Sigmoid colon (tissue), 7 donors: Measurements from ENCODE around the gene ATP2B2. TPM values are rescaled to one million over a fixed set of nuclear protein-coding genes. Genes with fewer than 3 reads are reported as not detected.

Source experiments
- DNase-seq: peaks from one replicate; pipeline ENCODE4 v3.0.0-alpha.2; 2019
- H3K27ac ChIP-seq, 4 donors: fragments of 200-600 bp; sonication (generic); one replicate each; pipeline ENCODE4 v1.5.1; 2016 to 2019; ENCODE audit warnings: mild to moderate bottlenecking in 1 of 4
- H3K27me3 ChIP-seq, 3 donors: fragments of 200-600 bp; sonication (generic); one replicate each; pipeline ENCODE4 v1.5.1; 2019; ENCODE audit warnings: mild to moderate bottlenecking in 1 of 3
- H3K36me3 ChIP-seq, 4 donors: fragments of 200-600 bp; sonication (generic); one replicate each; pipeline ENCODE4 v1.5.1; 2016 to 2019
- H3K4me1 ChIP-seq, 4 donors: fragments of 200-600 bp; sonication (generic); one replicate each; pipeline ENCODE4 v1.5.1; 2017 to 2019
- H3K4me3 ChIP-seq, 4 donors: fragments of 200-600 bp; sonication (generic); one replicate each; pipeline ENCODE4 v1.5.1; 2017 to 2019; ENCODE audit warnings: mild to moderate bottlenecking in 2 of 4, moderate library complexity in 1 of 4
- H3K9me3 ChIP-seq, 4 donors: fragments of 200-600 bp in 3 of 4; sonication (generic) in 3 of 4; one replicate each; pipeline versions ENCODE4 v1.5.1 to v1.6.1; 2013 to 2019
- EP300 ChIP-seq, 4 donors: sonication (generic); formaldehyde crosslinking; IDR thresholded peaks; one replicate each; pipeline ENCODE4 v1.6.1; 2017; ENCODE audit warnings: antibody characterized with exemption in 4 of 4
- POLR2A ChIP-seq, 2 donors: fragments of 450-650 bp; IDR thresholded peaks; one replicate each; pipeline ENCODE4 v1.6.1; 2016; ENCODE audit warnings: antibody characterized with exemption in 2 of 2, mild to moderate bottlenecking in 2 of 2, moderate library complexity in 2 of 2
- POLR2AphosphoS5 ChIP-seq, 4 donors: sonication (generic); formaldehyde crosslinking; IDR thresholded peaks; one replicate each; pipeline ENCODE4 v1.6.1; 2017; ENCODE audit warnings: antibody characterized with exemption in 4 of 4
- WGBS, 2 donors: extraction: QIAGEN DNeasy Blood & Tissue Kit; methylation state at CpG; one replicate each; pipeline ENCODE4 v1.1.7; 2013; 5-methylcytosine and 5-hydroxymethylcytosine counted together
- intact Hi-C: fragments of 100-400 bp; cut with DNase I; formaldehyde crosslinking; loops from one replicate; pipeline ENCODE4 v1.15.1; 2023
- polyA plus RNA-seq, 3 donors: library from polyadenylated mRNA; stranded (reverse); fragments of 200-250 nt; gene quantifications; one replicate each; pipeline ENCODE4 v1.2.3, GENCODE V29; 2013
- total RNA-seq, 4 donors: library from RNA; depleted of rRNA; stranded (reverse); fragments of >200 nt; gene quantifications; one replicate each; pipeline ENCODE4 v1.1.0, GENCODE V29; 2016
- TF ChIP-seq, protein P1 (sequence below), 4 experiments: fragments of 450-650 bp in 3 of 4; fragments of 200-600 bp in 1 of 4; IDR thresholded peaks; one replicate each; pipeline ENCODE4 v1.5.1; 2016 to 2019; ENCODE audit warnings: antibody characterized with exemption in 4 of 4, mild to moderate bottlenecking in 3 of 4, moderate library complexity in 2 of 4
- donor health status: healthy with polysubstance abuse.
- donor health status: Bipolar disorder and iron deficiency.
- donor health status: healthy.

The ATP2B2 gene
- total and polyA plus RNA-seq, 7 donors = under 0.01 to 0.83 (median 0.23) TPM; not detected in 3

DNA sequence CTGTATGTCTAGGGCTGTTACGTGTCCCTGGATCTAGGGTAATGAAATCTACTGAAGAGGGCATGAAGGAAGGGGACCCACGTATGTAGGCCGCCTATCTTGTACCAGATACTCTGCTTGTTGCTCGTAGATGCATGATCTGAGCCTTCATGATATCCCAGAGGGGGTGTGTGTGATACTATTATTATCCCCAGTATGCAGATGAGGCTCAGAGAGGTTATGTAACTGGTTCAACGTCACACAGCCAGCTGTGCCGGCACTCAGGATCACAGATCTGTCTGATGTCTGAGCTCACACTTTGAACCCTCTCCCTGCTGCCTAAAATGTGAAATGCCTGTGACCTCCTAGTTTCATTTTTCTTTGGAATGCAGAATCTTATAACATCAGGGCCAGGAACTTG is 148.3 kb downstream of the ATP2B2 start:
- intact Hi-C loops = no loop called here
- WGBS, 2 donors = 82 to 88% methylated on average over 6 of the region's 6 CpGs
- Histone ChIP-seq H3K4me3 (no peak overlapping the region), H3K27me3 (peaks cover 0 to 5% (median 0%) of the 10 kb centered on the region in 3 donors), H3K36me3 (no peaks in the 10 kb centered on the region), H3K9me3 (no peaks in the 10 kb centered on the region), H3K27ac (no peak overlapping the region), H3K4me1 (no peaks in the 10 kb centered on the region)
- TF ChIP-seq POLR2AphosphoS5 (IDR thresholded peaks at IDR 0.05) (no peak), EP300 (IDR thresholded peaks at IDR 0.05) (no peak), POLR2A (IDR thresholded peaks at IDR 0.05) (no peak)
- TF ChIP-seq, protein P1, sequence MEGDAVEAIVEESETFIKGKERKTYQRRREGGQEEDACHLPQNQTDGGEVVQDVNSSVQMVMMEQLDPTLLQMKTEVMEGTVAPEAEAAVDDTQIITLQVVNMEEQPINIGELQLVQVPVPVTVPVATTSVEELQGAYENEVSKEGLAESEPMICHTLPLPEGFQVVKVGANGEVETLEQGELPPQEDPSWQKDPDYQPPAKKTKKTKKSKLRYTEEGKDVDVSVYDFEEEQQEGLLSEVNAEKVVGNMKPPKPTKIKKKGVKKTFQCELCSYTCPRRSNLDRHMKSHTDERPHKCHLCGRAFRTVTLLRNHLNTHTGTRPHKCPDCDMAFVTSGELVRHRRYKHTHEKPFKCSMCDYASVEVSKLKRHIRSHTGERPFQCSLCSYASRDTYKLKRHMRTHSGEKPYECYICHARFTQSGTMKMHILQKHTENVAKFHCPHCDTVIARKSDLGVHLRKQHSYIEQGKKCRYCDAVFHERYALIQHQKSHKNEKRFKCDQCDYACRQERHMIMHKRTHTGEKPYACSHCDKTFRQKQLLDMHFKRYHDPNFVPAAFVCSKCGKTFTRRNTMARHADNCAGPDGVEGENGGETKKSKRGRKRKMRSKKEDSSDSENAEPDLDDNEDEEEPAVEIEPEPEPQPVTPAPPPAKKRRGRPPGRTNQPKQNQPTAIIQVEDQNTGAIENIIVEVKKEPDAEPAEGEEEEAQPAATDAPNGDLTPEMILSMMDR (IDR thresholded peaks at IDR 0.05) = no peak
- DNase-seq = no peak

DNA sequence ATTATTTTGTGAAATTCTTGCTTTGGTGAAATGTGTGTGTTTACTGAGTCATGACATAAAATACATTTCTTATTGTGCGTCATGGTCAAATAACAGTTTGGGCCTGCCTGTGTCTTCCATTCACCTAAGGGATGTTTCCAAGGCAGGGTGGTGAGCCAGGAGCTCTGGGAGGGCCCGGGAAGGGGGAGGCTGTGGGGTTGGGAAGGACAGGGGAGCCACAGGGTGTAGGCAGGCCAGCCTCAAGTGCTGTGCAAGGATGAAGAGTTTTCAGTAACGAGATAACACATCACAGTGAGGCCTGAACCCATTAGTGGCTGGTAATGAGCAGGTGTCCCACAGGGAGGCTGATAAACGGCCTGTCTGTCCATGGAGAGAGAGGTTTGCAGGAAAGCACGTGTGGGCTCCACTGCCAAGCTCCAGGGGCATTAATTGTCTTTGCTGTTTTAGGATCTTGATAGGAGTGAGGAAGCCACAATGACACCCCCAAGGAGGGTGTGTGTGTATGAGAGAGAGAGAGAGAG is 148.9 kb downstream of the ATP2B2 start:
- Histone ChIP-seq H3K9me3 (no peaks in the 10 kb centered on the region), H3K27me3 (peaks cover 0 to 5% (median 0%) of the 10 kb centered on the region in 3 donors), H3K36me3 (no peaks in the 10 kb centered on the region), H3K27ac (no peak overlapping the region), H3K4me3 (no peak overlapping the region), H3K4me1 (no peaks in the 10 kb centered on the region)
- intact Hi-C loops = no loop called here
- no peak for DNase-seq
- 57 to 71% methylated on average over 5 of the region's 5 CpGs for WGBS, 2 donors
- TF ChIP-seq EP300 (IDR thresholded peaks at IDR 0.05) = no peak
- no peak for TF ChIP-seq POLR2A (IDR thresholded peaks at IDR 0.05)
- no peak for TF ChIP-seq POLR2AphosphoS5 (IDR thresholded peaks at IDR 0.05)
- TF ChIP-seq, protein P1 (IDR thresholded peaks at IDR 0.05) = no peak

DNA sequence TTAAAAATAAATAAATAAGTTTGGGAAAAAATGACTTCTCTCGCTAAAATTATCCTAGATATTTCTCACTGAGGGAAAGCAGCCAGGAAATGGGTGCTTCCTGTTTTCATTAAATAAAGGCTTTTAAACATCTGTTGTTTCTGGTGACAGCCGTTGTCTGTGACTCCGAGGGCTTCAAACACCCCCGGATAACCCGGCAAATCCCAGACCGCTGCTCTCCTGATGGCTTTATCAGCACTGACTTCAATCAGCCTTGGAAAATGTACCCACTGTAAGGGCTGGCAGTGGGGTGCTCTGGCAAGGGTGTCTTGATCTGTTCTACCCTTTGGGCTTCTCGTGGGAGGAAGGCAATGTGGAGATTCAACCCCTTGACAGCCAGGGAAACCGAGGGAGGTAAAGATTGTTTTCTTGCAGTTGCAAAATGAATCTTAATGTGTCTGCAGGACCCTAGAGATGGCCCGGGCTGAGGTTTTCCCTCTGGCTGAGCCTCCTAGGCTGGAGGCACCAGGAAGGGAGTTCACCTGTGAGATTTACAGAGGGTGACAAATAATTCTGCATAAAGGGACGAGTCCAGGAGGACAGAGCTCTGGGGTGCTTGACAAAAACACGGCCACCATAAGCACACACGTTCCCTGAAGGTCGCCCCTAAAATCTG is 150.9 kb downstream of the ATP2B2 start:
- intact Hi-C loops = no loop called here
- DNase-seq = no peak
- Histone ChIP-seq H3K4me3 (no peak overlapping the region), H3K27ac (no peak overlapping the region), H3K27me3 (peaks cover 0 to 5% (median 0%) of the 10 kb centered on the region in 3 donors), H3K4me1 (no peaks in the 10 kb centered on the region), H3K9me3 (no peaks in the 10 kb centered on the region), H3K36me3 (no peaks in the 10 kb centered on the region)
- no peak for TF ChIP-seq EP300 (IDR thresholded peaks at IDR 0.05)
- TF ChIP-seq, protein P1 (IDR thresholded peaks at IDR 0.05) = no peak
- no peak for TF ChIP-seq POLR2A (IDR thresholded peaks at IDR 0.05)
- no peak for TF ChIP-seq POLR2AphosphoS5 (IDR thresholded peaks at IDR 0.05)
- 49 to 60% methylated on average over 13 of the region's 13 CpGs for WGBS, 2 donors

DNA sequence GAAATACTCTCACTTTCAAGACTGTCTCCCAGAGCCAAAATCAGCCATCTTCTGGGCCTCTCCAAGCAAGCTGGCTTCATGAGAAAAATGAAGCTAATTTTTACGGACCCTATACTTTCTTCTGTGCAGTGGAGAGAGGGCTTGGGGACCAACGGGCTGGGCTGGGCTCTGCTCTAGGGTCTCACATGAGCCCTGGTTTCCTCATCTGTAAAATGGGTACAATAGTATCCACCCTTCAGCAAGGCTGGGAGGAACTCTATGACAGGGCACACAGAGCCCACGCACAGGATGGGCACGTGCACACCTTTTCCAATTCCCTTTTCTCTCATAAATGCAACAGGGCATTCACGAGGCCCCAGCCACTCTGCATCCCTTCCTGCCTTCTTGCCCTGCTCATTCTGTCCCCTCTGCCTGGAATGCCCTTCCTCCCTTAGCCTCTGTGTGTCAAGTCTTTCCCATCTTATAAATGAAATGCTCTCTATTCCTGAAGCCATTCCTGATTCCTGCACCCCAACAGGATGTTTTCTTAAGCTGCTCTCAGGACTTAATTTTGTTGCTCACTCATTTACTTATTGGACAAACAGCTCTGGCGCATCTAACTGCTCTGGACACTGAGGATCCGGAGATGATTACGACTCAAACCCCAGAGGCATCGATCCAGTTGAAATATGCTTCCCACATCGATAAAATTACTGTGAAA is 151.6 kb downstream of the ATP2B2 start:
- Histone ChIP-seq H3K9me3 (no peaks in the 10 kb centered on the region), H3K4me1 (no peaks in the 10 kb centered on the region), H3K4me3 (no peak overlapping the region), H3K27ac (no peak overlapping the region), H3K27me3 (peaks cover 0 to 5% (median 0%) of the 10 kb centered on the region in 3 donors), H3K36me3 (no peaks in the 10 kb centered on the region)
- DNase-seq = no peak
- intact Hi-C loops = no loop called here
- no peak for TF ChIP-seq POLR2AphosphoS5 (IDR thresholded peaks at IDR 0.05)
- TF ChIP-seq EP300 (IDR thresholded peaks at IDR 0.05) = no peak
- TF ChIP-seq, protein P1 (IDR thresholded peaks at IDR 0.05) = no peak
- WGBS, 2 donors = 66 to 69% methylated on average over 10 of the region's 10 CpGs
